ENCODE data around the gene DCAF7.

DNA sequence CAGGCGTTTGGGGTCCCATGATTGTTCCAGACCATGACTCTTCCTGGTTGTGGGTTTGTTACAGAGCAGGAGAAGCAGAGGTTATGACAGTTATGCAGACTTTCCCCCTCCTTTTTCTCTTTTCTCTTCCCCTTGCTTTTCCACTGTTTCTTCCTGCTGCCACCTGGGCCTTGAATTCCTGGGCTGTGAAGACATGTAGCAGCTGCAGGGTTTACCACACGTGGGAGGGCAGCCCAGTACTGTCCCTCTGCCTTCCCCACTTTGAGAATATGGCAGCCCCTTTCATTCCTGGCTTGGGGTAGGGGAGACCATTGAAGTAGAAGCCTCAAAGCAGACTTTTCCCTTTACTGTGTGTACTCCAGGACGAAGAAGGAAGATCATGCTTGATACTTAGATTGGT lies 42.5 kb downstream of the DCAF7 start:
- TF ChIP-seq CTCF (IDR thresholded peaks at IDR 0.05; ENCODE audit: low read depth, low read length) (no peak), EZH2phosphoT487 (IDR thresholded peaks at IDR 0.05; ENCODE audit: low read depth) (no peak)
